Lower lobe of right lung (tissue), 2 donors: ENCODE results near the gene FZR1. TPM values are rescaled to one million over a fixed set of nuclear protein-coding genes. Genes with fewer than 3 reads are reported as not detected.
A peak's percentile ranks its signal among the peaks of the same experiment; 100 is the strongest.

Source experiments
- ATAC-seq, 2 donors: fragments of 200-7000 bp; cut with Tn5 transposase; one replicate each; pipeline ENCODE4 v1.9.1; 2020 to 2022; ENCODE audit warnings: mild to moderate bottlenecking in 2 of 2, moderate library complexity in 2 of 2
- DNase-seq: peaks from one replicate; pipeline ENCODE4 v3.0.0-alpha.2; 2020
- H3K27ac ChIP-seq: fragments of 200-600 bp; one replicate; pipeline ENCODE4 v1.8.0; 2022
- H3K27me3 ChIP-seq: fragments of 200-600 bp; one replicate; pipeline ENCODE4 v1.8.0; 2022; ENCODE audit warnings: low read depth
- H3K36me3 ChIP-seq: fragments of 200-600 bp; one replicate; pipeline ENCODE4 v1.8.0; 2022; ENCODE audit warnings: mild to moderate bottlenecking
- H3K4me1 ChIP-seq: fragments of 200-600 bp; one replicate; pipeline ENCODE4 v1.8.0; 2022
- H3K4me3 ChIP-seq: fragments of 200-600 bp; one replicate; pipeline ENCODE4 v1.8.0; 2022; ENCODE audit warnings: mild to moderate bottlenecking
- H3K9me3 ChIP-seq: fragments of 200-600 bp; one replicate; pipeline ENCODE4 v1.8.0; 2022
- CTCF ChIP-seq: fragments of 200-600 bp; IDR thresholded peaks from one replicate; pipeline ENCODE4 v1.8.0; 2022; ENCODE audit warnings: antibody characterized with exemption, mild to moderate bottlenecking
- intact Hi-C: fragments of 100-400 bp; cut with DNase I; formaldehyde crosslinking; loops from one replicate; pipeline ENCODE4 v1.11.0; 2022
- total RNA-seq: library from RNA; stranded (reverse); fragmentation: NEBNext Ultra II Directional; extraction: Animal tissue kit (Norgen Biotek cat#: 25700); gene quantifications from one replicate; pipeline ENCODE4 v1.2.1, GENCODE V29; 2021
- donor health status: DM: no; HTN: yes; CAD: no; lungs with severe emphysema.

Gene FZR1
- total RNA-seq, 1 donor from 2014 or later: 34.1 TPM

DNA sequence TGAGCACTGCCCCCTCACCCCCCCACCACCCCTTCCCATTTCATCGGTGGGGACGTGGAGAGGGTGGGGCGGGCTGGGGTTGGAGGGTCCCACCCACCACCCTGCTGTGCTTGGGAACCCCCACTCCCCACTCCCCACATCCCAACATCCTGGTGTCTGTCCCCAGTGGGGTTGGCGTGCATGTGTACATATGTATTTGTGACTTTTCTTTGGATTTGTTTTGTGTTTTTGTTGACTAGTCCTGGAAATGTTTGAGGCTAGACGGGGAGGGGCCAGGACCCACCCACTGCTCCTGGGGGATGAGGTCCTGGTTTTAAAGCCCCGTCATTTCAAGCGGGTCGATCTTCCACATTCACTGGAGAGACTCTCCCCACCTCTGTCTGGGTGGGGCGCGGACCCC is 29.9 kb downstream of the FZR1 start:
- no peak for TF ChIP-seq CTCF
- ATAC-seq: no peak
- intact Hi-C loops: no loop called here
- H3K9me3 ChIP-seq: no peaks in the 10 kb centered on the region
- no peak overlapping the region for H3K4me3 ChIP-seq
- H3K27ac ChIP-seq: no peak overlapping the region
- no peaks in the 10 kb centered on the region for H3K27me3 ChIP-seq
- DNase-seq: no peak
- no peaks in the 10 kb centered on the region for H3K4me1 ChIP-seq
- H3K36me3 ChIP-seq: peaks cover 59% of the 10 kb centered on the region

GRCh38 chr19:3536429-3537100 is 30.5 kb downstream of the FZR1 start:
- Histone ChIP-seq H3K27me3 (no peaks in the 10 kb centered on the region), H3K27ac (no peak overlapping the region), H3K4me1 (no peaks in the 10 kb centered on the region), H3K4me3 (no peak overlapping the region), H3K36me3 (peaks cover 53% of the 10 kb centered on the region), H3K9me3 (no peaks in the 10 kb centered on the region)
- TF ChIP-seq CTCF: no peak
- DNase-seq (no peak), ATAC-seq (no peak)
- intact Hi-C loops: no loop called here

DNA sequence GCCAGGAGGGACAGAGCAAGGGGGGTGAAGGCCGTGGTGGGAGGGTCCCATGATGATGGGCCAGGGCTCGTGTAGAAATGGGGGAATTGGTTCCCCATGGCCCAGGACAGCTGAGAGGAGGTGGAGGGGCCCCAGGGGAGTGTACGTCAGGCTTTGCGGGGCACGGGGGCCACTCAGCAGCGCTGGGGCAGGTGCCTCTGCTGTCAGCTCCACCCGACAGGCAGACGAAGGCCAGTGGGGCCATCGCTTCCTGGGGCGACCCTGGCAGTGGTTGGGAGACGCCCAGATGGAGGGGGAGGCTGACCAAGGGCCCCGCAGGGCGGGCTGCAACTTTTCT is 31.0 kb downstream of the FZR1 start:
- H3K4me3 ChIP-seq: no peak overlapping the region
- H3K27ac ChIP-seq: no peak overlapping the region
- intact Hi-C loops: no loop called here
- ATAC-seq (no peak), DNase-seq (no peak)
- TF ChIP-seq CTCF: no peak
- peaks cover 48% of the 10 kb centered on the region for H3K36me3 ChIP-seq
- H3K27me3 ChIP-seq: no peaks in the 10 kb centered on the region
- no peaks in the 10 kb centered on the region for H3K9me3 ChIP-seq
- no peaks in the 10 kb centered on the region for H3K4me1 ChIP-seq

GRCh38 chr19:3537438-3538240 is 31.5 kb downstream of the FZR1 start:
- no peak overlapping the region for H3K27ac ChIP-seq
- intact Hi-C loops: no loop called here
- no peaks in the 10 kb centered on the region for H3K4me1 ChIP-seq
- no peaks in the 10 kb centered on the region for H3K9me3 ChIP-seq
- no peak overlapping the region for H3K4me3 ChIP-seq
- ATAC-seq (peak in 1 of 2 donors; percentile 4), DNase-seq (no peak)
- no peak for TF ChIP-seq CTCF
- H3K36me3 ChIP-seq: peaks cover 42% of the 10 kb centered on the region
- H3K27me3 ChIP-seq: no peaks in the 10 kb centered on the region

- intact Hi-C loops: no loop called here
- Histone ChIP-seq H3K36me3 (peaks cover 38% of the 10 kb centered on the region), H3K27me3 (no peaks in the 10 kb centered on the region), H3K9me3 (no peaks in the 10 kb centered on the region), H3K4me1 (no peaks in the 10 kb centered on the region), H3K27ac (no peak overlapping the region), H3K4me3 (no peak overlapping the region)
- ATAC-seq (no peak), DNase-seq (no peak)
- no peak for TF ChIP-seq CTCF
Observed at GRCh38 chr19:3538258-3538929, 32.3 kb downstream of the FZR1 start.
